ENCODE results near the gene MED12L. TPM values are rescaled to one million over a fixed set of nuclear protein-coding genes. Genes with fewer than 3 reads are reported as not detected.
A peak's percentile ranks its signal among the peaks of the same experiment; 100 is the strongest.

The MED12L gene
- polyA plus RNA-seq, 1 of the 3 experiments (the other 2 are of a cell fraction) = 0.03 TPM

- Histone ChIP-seq H3K9me2 (no peaks in the 10 kb centered on the region), H3K79me2 (ENCODE audit: insufficient read depth) (no peaks in the 10 kb centered on the region), H3K4me3 (ENCODE audit: low read depth in 2 of 2, low read length in 1 of 2) (no peak overlapping the region), H3K9me3 (no peaks in the 10 kb centered on the region), H3K27me3 (ENCODE audit: insufficient read depth) (no peaks in the 10 kb centered on the region), H3K27ac (ENCODE audit: low read depth in 2 of 2, low read length in 1 of 2) (no peak overlapping the region), H3K4me2 (no peak overlapping the region), H3K9ac (no peak overlapping the region), H3K36me3 (replicated peaks in 1 of 2; ENCODE audit: control insufficient read depth in 1 of 2, insufficient read depth in 2 of 2, low read length in 1 of 2) (no peaks in the 10 kb centered on the region), H2AFZ (ENCODE audit: low read depth) (no peak overlapping the region), H4K20me1 (ENCODE audit: insufficient read depth) (no peaks in the 10 kb centered on the region), H3K4me1 (ENCODE audit: control insufficient read depth in 1 of 2, insufficient read depth in 2 of 2, low read depth in 1 of 2, low read length in 1 of 2) (no peaks in the 10 kb centered on the region), H3F3A (replicated peaks; ENCODE audit: insufficient read depth) (no peaks in the 10 kb centered on the region)
- no peak for TF ChIP-seq YY1 (IDR thresholded peaks at IDR 0.05; ENCODE audit: low read depth)
- no peak for TF ChIP-seq TCF12 (IDR thresholded peaks at IDR 0.05)
- no peak for TF ChIP-seq EZH2phosphoT487 (IDR thresholded peaks at IDR 0.05; ENCODE audit: borderline replicate concordance, low read depth)
- no peak for TF ChIP-seq USF2 (IDR thresholded peaks at IDR 0.05; ENCODE audit: borderline replicate concordance, low read depth, low read length)
- no peak for TF ChIP-seq ZBTB33 (IDR thresholded peaks at IDR 0.05; ENCODE audit: borderline replicate concordance, low read depth)
- POLR2A ChIA-PET = no interaction called here
- CTCF ChIA-PET = interaction anchor here (0.7 to 3.3 kb wide), 3 partner anchors 12 to 29 kb away, joined by 3 to 21 read pairs (median 4); no protein-coding TSS in a partner anchor
- 91% methylated on average over 8 of the region's 8 CpGs for WGBS (ENCODE audit: low lambda C conversion rate)
- no peak for DNase-seq
Observed at GRCh38 chr3:151197228-151197627, 111.8 kb downstream of the MED12L start.

GRCh38 chr3:151197981-151198767 lies 112.7 kb downstream of the MED12L start:
- Histone ChIP-seq H3K4me3 (ENCODE audit: low read depth in 2 of 2, low read length in 1 of 2) (no peak overlapping the region), H3K36me3 (replicated peaks in 1 of 2; ENCODE audit: control insufficient read depth in 1 of 2, insufficient read depth in 2 of 2, low read length in 1 of 2) (no peaks in the 10 kb centered on the region), H3F3A (replicated peaks; ENCODE audit: insufficient read depth) (no peaks in the 10 kb centered on the region), H4K20me1 (ENCODE audit: insufficient read depth) (no peaks in the 10 kb centered on the region), H3K27ac (ENCODE audit: low read depth in 2 of 2, low read length in 1 of 2) (peak overlapping the region in 1 of 2 experiments; percentile 36; a peak in 2 of 4 replicates), H3K4me1 (ENCODE audit: control insufficient read depth in 1 of 2, insufficient read depth in 2 of 2, low read depth in 1 of 2, low read length in 1 of 2) (no peaks in the 10 kb centered on the region), H3K9me2 (no peaks in the 10 kb centered on the region), H2AFZ (ENCODE audit: low read depth) (no peak overlapping the region), H3K9me3 (no peaks in the 10 kb centered on the region), H3K4me2 (no peak overlapping the region), H3K27me3 (ENCODE audit: insufficient read depth) (no peaks in the 10 kb centered on the region), H3K9ac (no peak overlapping the region), H3K79me2 (ENCODE audit: insufficient read depth) (no peaks in the 10 kb centered on the region)
- no peak for TF ChIP-seq USF2 (IDR thresholded peaks at IDR 0.05; ENCODE audit: borderline replicate concordance, low read depth, low read length)
- ChIA-PET CTCF (interaction anchor here (0.6 to 3.3 kb wide), 3 partner anchors 13 to 30 kb away, joined by 3 to 21 read pairs (median 4); no protein-coding TSS in a partner anchor), POLR2A (no interaction called here)
- no peak for DNase-seq
- 64% methylated on average over 6 of the region's 6 CpGs for WGBS (ENCODE audit: low lambda C conversion rate)

Measured in SK-N-SH (cell line).